Glomerular endothelial cell (primary cell): Measurements from ENCODE around the gene SYK. TPM values are rescaled to one million over a fixed set of nuclear protein-coding genes. Genes with fewer than 3 reads are reported as not detected.
"Not testable (repeated sequence)": the region's sequence is repeated elsewhere in the genome, so short reads cannot be mapped to it uniquely, and the experiment has no call there.

Experiments
- DNase-seq: peaks from one replicate; pipeline ENCODE4 v3.0.0-alpha.2; 2011; ENCODE audit warnings: low read depth, low spot score; ENCODE audit errors: extremely low read depth
- total RNA-seq: library from RNA; depleted of rRNA; stranded (reverse); fragments of >200 nt; gene quantifications from 2 replicates; pipeline ENCODE4 v1.2.3, GENCODE V29; 2015

Gene SYK
- total RNA-seq, 1 donor from 2014 or later, result 2.8 TPM

- DNase-seq, result no peak
These were observed 6.5 kb upstream of the SYK start for GRCh38 chr9:90795084-90795483.

- DNase-seq, result no peak
These were observed 5.7 kb upstream of the SYK start for GRCh38 chr9:90795871-90796317.

DNA sequence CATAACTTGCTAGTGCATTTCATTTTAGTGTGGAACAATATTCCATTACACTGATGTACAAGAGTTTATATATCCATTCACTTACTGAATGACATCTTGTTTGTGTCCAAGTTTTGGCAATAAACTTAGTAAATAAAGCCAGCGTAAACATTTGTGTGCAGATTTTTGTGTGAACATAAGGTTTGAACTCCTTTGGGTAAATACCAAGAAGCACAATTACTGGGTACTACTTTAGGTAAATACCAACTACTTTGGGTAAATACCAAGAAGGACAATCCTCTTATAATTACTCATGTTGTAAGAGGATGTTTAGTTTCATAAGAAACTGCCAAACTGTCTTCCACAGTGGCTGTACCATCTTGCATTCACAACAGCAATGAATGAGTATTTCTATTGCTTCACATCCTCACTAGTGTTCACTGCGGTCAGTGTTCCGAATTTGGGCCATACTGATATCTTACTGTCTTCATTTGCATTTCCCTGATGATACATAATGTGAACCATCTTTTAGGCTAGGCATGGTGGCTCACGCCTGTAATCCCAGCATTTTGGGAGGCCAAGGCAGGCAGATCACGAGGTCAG, 2.3 kb upstream of the SYK start:
- no peak for DNase-seq

- DNase-seq, result no peak
These were observed 329 bp downstream of the SYK start for GRCh38 chr9:90801973-90802322.

DNA sequence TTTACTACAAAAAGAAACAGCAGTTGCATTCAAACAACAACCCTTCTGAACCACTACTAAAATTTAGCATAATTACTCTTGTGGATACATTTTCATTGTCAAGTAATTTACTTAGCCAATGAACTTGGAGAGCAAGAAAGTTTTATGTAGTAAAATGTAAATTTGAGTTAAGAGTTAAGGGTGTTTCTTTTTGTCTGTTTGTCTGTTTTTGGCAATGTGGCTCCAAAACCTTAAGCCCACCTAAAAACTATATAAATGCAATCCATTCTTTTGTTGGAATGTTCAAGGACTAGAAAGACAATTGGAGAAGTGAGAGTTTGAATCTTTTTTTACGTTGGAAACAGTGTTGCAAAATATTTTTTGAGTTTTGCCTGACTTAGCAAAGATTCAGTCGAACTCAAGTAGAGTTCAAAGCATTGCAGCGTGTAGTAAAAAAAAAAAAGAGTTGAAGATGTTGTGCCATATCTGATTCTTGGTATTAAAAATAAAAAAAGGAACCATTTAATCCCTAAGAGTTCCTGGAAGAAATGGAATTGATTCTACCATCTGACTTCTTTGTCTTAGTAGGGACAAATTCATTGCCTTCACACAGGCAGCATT, 867 bp downstream of the SYK start:
- DNase-seq, result no peak

- DNase-seq, result no peak
These were observed 2.4 kb downstream of the SYK start for GRCh38 chr9:90803860-90804593.

DNA sequence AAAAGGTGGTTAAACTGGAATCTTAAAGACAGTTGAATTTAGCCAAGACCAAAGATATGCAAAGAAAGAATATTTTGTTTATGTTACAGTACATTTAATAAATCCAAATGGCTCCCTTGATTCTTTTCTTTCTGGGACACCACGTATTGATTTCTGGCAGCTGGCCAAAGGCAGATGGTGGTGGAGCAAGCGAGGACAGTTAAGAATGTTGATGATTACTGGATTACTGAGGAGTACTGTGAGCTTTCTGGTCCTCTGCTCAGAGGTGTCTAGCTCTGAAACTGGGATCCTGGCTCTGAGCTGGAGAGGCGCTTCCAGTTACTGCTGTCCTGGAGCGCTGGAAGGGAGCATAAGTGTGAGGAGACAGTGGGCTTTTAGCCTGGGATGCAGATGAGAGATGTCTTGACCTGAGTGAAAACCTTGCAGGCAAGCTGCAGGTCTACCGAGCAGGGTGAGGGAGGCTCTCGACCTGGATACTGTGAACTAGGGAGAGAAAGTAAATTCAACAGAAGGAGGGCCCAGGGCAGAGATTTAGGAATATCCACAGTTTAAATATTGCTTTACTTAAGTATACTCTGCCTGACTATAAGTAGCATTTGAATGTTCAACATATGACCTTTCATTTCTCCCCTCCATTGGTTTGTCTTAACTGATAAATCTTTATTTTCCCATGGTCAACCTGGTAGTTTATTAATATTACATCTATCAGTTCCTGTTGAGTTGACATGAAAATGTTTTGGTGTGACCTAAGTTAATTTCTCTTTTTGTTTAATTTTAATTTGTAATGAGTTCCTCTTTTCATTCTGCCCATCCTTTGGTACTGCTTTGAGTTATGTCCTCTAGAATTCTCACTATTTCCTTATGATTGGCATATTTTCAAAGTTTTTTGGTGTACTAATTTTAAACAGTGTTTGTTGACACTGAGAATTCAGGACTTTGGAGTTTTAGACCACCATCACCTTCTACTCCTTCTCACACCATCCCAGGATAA, 3.7 kb downstream of the SYK start:
- DNase-seq, result no peak

GRCh38 chr9:90807006-90807405, 5.4 kb downstream of the SYK start:
- no peak for DNase-seq

- DNase-seq, result no peak
These were observed 6.8 kb downstream of the SYK start for GRCh38 chr9:90808398-90808797.

GRCh38 chr9:90808890-90809685, 7.5 kb downstream of the SYK start:
- DNase-seq, result no peak

DNA sequence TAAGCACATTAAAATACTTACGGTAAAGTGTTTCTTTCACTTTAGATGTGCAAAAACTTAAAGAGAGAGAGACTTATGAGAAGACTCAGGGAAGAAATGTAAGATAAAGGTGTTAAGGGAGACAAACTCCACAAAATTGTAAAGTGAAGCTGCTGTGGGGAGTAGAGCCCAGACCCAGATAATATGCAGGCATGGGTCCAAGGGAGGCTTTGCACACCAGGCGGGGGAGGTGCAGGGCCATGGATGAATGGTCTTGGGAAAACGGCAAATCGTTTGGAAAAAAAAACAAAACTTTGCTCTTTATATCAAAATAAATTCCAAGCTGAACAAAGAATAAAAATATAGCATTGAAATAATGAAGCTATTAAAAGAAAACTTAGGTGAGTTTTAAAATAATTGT, 9.1 kb downstream of the SYK start:
- no peak for DNase-seq

- no peak for DNase-seq
These were observed 11.4 kb downstream of the SYK start for GRCh38 chr9:90813046-90813445.

GRCh38 chr9:90813523-90813922, 11.9 kb downstream of the SYK start:
- no peak for DNase-seq

GRCh38 chr9:90814355-90814754, 12.7 kb downstream of the SYK start:
- no peak for DNase-seq

- DNase-seq, result no peak
These were observed 13.7 kb downstream of the SYK start for GRCh38 chr9:90815183-90815943.

GRCh38 chr9:90815944-90816357, 14.3 kb downstream of the SYK start:
- DNase-seq, result no peak

DNA sequence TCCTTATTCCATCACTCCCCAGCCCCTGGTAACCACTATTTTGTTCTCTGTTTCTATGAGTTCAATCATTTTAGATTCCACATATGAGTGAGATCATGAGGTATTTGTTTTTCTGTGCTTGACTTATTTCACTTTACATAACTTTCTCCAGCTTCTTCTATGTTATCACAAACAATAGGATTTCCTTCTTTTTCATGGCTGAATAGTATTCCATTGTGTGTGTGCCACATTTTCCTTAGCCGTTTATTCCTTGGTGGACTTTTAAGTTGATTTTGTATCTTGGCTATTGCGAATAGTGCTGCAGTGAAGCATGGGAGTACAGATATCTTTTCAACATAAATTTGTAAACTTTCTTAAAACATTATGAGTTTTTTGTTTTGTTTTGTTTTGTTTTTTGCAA, 15.1 kb downstream of the SYK start:
- DNase-seq, result no peak

DNA sequence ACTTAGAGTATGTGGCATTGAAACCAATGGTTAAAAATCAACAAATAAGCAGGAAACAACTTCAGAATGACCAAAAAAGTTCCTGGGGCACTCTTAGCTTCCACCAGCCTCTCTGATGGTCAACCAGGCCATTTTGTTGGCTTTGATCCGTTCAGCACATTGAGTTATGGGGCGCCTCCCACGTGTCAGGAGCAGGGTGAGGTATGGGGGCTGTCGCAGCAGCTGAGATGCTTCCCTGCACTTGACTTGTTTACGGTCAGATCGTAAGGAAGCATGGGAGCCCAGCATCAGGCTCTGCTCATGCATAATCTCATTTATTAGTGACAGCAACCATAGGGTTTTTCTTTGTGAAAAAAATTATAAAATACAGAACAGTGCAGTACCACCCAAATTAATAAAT, 16.7 kb downstream of the SYK start:
- no peak for DNase-seq

DNA sequence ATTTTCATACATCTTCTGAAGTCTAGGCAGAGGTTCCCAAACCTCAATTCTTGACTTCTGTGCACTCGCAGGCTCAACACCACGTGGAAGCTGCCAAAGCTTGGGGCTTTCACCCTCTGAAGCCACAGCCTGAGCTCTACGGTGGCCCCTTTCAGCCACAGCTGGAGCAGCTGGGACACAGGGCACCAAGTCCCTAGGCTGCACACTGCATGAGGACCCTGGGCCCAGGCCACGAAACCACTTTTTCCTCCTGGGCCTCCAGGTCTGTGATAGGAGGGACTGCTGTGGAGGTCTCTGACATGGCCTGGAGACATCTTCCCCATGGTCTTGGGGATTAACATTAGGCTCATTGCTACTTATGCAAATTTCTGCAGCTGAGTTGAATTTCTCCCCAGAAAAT, 18.8 kb downstream of the SYK start:
- DNase-seq, result not testable (repeated sequence)

GRCh38 chr9:90821236-90821635, 19.6 kb downstream of the SYK start:
- not testable (repeated sequence) for DNase-seq
